ENCODE data around the gene RAB44. TPM values are rescaled to one million over a fixed set of nuclear protein-coding genes. Genes with fewer than 3 reads are reported as not detected.

The RAB44 gene
- total and polyA plus RNA-seq, 3 donors from 2014 or later, result 0.09 to 0.56 (median 0.24) TPM

DNA sequence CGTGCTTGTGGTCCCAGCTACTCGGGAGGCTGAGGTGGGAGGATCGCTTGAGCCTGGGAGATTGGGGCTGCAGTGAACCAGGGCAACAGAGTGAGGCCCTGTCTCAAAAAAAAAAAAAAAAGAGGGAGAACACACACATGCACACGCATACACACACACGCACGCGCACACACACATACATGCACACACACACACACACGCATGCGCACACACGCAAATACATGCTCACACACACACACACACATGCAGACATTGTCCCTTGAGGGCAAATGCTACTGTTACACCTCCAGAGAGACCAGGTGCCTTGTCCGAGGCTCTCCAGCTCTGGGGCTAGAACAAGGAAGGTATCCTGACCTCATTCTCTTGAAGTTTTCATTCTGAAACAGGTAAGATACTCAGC, 64.5 kb downstream of the RAB44 start:
- no peaks in the 10 kb centered on the region for H3K36me3 ChIP-seq (ENCODE audit: low read depth, missing control alignments)
- WGBS, 2 donors, result 92 to 94% methylated on average over 11 of the region's 11 CpGs
- no peaks in the 10 kb centered on the region for H3K27me3 ChIP-seq
- intact Hi-C loops (cut with DNase I; ENCODE audit: low total_unique reads), result no loop called here
- H3K9me3 ChIP-seq, result no peaks in the 10 kb centered on the region
- no peak overlapping the region for H3K4me3 ChIP-seq
- H3K27ac ChIP-seq, result no peak overlapping the region
- DNase-seq, result no peak
- no peak for TF ChIP-seq POLR2A (IDR thresholded peaks at IDR 0.05)
- TF ChIP-seq, protein P1, sequence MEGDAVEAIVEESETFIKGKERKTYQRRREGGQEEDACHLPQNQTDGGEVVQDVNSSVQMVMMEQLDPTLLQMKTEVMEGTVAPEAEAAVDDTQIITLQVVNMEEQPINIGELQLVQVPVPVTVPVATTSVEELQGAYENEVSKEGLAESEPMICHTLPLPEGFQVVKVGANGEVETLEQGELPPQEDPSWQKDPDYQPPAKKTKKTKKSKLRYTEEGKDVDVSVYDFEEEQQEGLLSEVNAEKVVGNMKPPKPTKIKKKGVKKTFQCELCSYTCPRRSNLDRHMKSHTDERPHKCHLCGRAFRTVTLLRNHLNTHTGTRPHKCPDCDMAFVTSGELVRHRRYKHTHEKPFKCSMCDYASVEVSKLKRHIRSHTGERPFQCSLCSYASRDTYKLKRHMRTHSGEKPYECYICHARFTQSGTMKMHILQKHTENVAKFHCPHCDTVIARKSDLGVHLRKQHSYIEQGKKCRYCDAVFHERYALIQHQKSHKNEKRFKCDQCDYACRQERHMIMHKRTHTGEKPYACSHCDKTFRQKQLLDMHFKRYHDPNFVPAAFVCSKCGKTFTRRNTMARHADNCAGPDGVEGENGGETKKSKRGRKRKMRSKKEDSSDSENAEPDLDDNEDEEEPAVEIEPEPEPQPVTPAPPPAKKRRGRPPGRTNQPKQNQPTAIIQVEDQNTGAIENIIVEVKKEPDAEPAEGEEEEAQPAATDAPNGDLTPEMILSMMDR (IDR thresholded peaks at IDR 0.05), result no peak
- H3K4me1 ChIP-seq, result peaks cover 12% of the 10 kb centered on the region

DNA sequence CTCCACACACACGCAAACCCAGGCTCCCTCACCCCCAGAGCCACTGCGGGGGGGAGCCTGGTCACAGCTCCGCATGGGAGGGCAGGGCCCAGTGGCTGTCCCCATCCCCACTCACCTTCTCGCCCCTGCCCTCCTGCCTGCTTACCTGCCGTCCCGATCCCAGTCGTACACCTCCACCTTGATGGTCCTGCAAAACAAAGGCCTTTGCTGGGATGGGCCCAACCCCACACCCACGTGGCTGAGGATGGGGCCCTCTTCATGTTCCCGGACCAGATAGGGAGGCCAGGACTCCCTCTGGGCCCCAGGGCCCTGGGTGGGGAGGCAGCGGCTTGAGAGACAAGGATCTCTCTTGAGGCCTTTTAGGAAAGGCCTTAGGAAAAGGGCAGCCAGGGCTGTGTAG, 67.6 kb downstream of the RAB44 start:
- intact Hi-C loops (cut with DNase I; ENCODE audit: low total_unique reads), result loop anchor here (5.0 kb wide), 2 partner anchors 82 to 212 kb away; no protein-coding TSS in a partner anchor
- WGBS, 2 donors, result 73% methylated on average over 4 to 10 of the region's 10 CpGs
- no peaks in the 10 kb centered on the region for H3K36me3 ChIP-seq (ENCODE audit: low read depth, missing control alignments)
- H3K27me3 ChIP-seq, result no peaks in the 10 kb centered on the region
- no peak overlapping the region for H3K27ac ChIP-seq
- H3K4me1 ChIP-seq, result peaks cover 12% of the 10 kb centered on the region
- DNase-seq, result no peak
- H3K4me3 ChIP-seq, result no peak overlapping the region
- no peaks in the 10 kb centered on the region for H3K9me3 ChIP-seq
- TF ChIP-seq, protein P1 (IDR thresholded peaks at IDR 0.05), result no peak
- TF ChIP-seq POLR2A (IDR thresholded peaks at IDR 0.05), result no peak

DNA sequence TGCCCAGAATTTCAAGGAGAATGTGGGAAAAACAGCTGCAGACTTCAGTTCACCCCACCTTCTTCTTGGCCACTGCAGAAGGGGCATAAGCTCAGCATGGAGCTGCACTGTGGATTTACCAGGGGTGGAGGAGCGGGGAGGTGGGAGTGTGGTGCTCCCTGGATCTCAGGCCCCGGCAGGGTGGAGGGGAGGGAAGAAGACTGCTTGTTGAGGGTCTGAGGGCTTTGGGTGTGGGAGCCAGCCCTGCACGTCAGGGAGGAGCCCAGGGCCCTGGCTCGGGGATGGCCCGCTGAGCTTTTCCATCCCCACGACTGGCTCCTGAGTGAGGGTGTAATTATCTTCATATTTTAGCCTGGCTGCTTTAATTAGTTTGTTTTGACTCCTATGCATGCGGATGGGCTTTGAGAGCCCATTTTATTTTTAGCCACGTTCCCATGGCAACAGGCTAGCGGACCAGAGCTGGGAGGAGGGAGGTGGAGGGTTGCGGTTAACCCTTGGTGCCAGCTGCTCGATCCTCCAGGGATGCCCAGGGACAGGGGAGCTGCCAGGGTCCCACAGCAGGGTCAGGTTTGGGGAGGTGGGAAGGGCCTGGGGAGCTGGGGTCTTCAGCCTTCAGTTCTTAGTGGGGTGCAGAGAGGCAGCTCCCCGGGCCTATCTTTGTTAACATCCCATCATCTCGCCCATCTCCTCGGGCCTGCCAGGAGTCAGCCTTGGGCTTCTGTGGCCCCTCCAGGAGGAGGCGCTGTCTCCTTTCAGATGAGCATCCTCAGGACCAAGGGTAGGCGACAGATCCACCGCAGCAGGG, 68.2 kb downstream of the RAB44 start:
- Histone ChIP-seq H3K27me3 (no peaks in the 10 kb centered on the region), H3K4me1 (peaks cover 12% of the 10 kb centered on the region), H3K4me3 (no peak overlapping the region), H3K9me3 (no peaks in the 10 kb centered on the region), H3K36me3 (ENCODE audit: low read depth, missing control alignments) (no peaks in the 10 kb centered on the region), H3K27ac (no peak overlapping the region)
- peak; percentile 87 for DNase-seq
- intact Hi-C loops (cut with DNase I; ENCODE audit: low total_unique reads), result loop anchor here (5.0 kb wide), 2 partner anchors 82 to 212 kb away; no protein-coding TSS in a partner anchor
- 40 to 45% methylated on average over 7 to 17 of the region's 17 CpGs for WGBS, 2 donors
- no peak for TF ChIP-seq POLR2A (IDR thresholded peaks at IDR 0.05)
- TF ChIP-seq, protein P1 (IDR thresholded peaks at IDR 0.05), result peak; percentile 75 to 92 (median 80)

DNA sequence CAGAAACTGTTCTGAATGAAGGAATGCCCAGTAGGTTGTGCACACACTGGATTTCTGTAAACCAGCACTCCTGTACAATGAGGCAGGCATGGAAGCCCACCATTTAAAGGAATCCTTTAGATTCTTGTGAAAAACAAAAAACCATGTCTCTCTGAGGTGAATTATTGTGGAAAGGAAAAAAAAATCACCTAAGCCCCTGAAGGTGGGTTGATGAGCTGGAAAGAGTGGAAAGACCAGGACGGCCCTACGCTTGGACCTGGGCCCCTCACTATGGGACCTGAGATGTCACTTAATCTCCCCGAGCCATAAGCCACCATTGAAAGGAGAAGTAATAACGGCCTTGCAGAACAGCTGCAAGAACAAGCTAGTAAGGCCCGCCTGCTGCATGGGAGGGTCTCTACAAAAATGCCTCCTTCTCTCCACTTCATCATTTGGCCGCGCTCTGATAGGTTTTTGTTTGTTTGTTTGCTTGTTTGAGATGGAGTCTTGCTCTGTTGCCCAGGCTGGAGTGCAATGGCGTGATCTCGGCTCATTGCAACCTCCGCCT, 68.8 kb downstream of the RAB44 start:
- DNase-seq, result no peak
- intact Hi-C loops (cut with DNase I; ENCODE audit: low total_unique reads), result loop anchor here (5.0 kb wide), 2 partner anchors 81 to 211 kb away; no protein-coding TSS in a partner anchor
- Histone ChIP-seq H3K27ac (no peak overlapping the region), H3K4me1 (peaks cover 12% of the 10 kb centered on the region), H3K4me3 (no peak overlapping the region), H3K9me3 (no peaks in the 10 kb centered on the region), H3K36me3 (ENCODE audit: low read depth, missing control alignments) (no peaks in the 10 kb centered on the region), H3K27me3 (no peaks in the 10 kb centered on the region)
- WGBS, 2 donors, result 85 to 88% methylated on average over 10 of the region's 10 CpGs
- TF ChIP-seq, protein P1 (IDR thresholded peaks at IDR 0.05), result no peak

Data from testis (tissue), 3 donors.